ENCODE results near the gene DPP10.
"Not testable (repeated sequence)": the region's sequence is repeated elsewhere in the genome, so short reads cannot be mapped to it uniquely, and the experiment has no call there.

The DPP10 gene

GRCh38 chr2:115034801-115035200 lies 592.4 kb downstream of the DPP10 start:
- DNase-seq = no peak

- no peak for DNase-seq
These were observed 594.4 kb downstream of the DPP10 start for GRCh38 chr2:115036818-115037217.

GRCh38 chr2:115057473-115057872 lies 615.0 kb downstream of the DPP10 start:
- no peak for DNase-seq

- no peak for DNase-seq
These were observed 627.6 kb downstream of the DPP10 start for GRCh38 chr2:115070002-115070401.

GRCh38 chr2:115071534-115071933 lies 629.1 kb downstream of the DPP10 start:
- no peak for DNase-seq

GRCh38 chr2:115075800-115076199 lies 633.4 kb downstream of the DPP10 start:
- DNase-seq = no peak

GRCh38 chr2:115077626-115078025 lies 635.2 kb downstream of the DPP10 start:
- DNase-seq = no peak

- no peak for DNase-seq
These were observed 640.8 kb downstream of the DPP10 start for GRCh38 chr2:115083225-115083624.

- DNase-seq = no peak
These were observed 641.3 kb downstream of the DPP10 start for GRCh38 chr2:115083711-115084110.

GRCh38 chr2:115084446-115084845 lies 642.0 kb downstream of the DPP10 start:
- no peak for DNase-seq

- not testable (repeated sequence) for DNase-seq
These were observed 643.7 kb downstream of the DPP10 start for GRCh38 chr2:115086051-115086620.

- DNase-seq = no peak
These were observed 652.0 kb downstream of the DPP10 start for GRCh38 chr2:115094441-115094840.

- DNase-seq = no peak
These were observed 663.5 kb downstream of the DPP10 start for GRCh38 chr2:115105966-115106365.

- DNase-seq = no peak
These were observed 672.7 kb downstream of the DPP10 start for GRCh38 chr2:115115135-115115534.

- DNase-seq = no peak
These were observed 675.9 kb downstream of the DPP10 start for GRCh38 chr2:115118306-115118705.

- no peak for DNase-seq
These were observed 676.6 kb downstream of the DPP10 start for GRCh38 chr2:115119086-115119485.

- no peak for DNase-seq
These were observed 680.3 kb downstream of the DPP10 start for GRCh38 chr2:115122701-115123100.

GRCh38 chr2:115124817-115125216 lies 682.4 kb downstream of the DPP10 start:
- no peak for DNase-seq

- no peak for DNase-seq
These were observed 687.1 kb downstream of the DPP10 start for GRCh38 chr2:115129536-115129935.

- no peak for DNase-seq
These were observed 718.2 kb downstream of the DPP10 start for GRCh38 chr2:115160531-115161080.

GRCh38 chr2:115161081-115161770 lies 718.8 kb downstream of the DPP10 start:
- no peak for DNase-seq

GRCh38 chr2:115161771-115162493 lies 719.5 kb downstream of the DPP10 start:
- DNase-seq = no peak

- no peak for DNase-seq
These were observed 720.3 kb downstream of the DPP10 start for GRCh38 chr2:115162494-115163293.
